Putamen (tissue), 1 donor: ENCODE data around the gene TSPAN4.

ENCODE experiments used
- DNase-seq: peaks from one replicate; pipeline ENCODE4 v3.0.0-alpha.2; 2016; ENCODE audit warnings: low spot score

TSPAN4 gene

DNA sequence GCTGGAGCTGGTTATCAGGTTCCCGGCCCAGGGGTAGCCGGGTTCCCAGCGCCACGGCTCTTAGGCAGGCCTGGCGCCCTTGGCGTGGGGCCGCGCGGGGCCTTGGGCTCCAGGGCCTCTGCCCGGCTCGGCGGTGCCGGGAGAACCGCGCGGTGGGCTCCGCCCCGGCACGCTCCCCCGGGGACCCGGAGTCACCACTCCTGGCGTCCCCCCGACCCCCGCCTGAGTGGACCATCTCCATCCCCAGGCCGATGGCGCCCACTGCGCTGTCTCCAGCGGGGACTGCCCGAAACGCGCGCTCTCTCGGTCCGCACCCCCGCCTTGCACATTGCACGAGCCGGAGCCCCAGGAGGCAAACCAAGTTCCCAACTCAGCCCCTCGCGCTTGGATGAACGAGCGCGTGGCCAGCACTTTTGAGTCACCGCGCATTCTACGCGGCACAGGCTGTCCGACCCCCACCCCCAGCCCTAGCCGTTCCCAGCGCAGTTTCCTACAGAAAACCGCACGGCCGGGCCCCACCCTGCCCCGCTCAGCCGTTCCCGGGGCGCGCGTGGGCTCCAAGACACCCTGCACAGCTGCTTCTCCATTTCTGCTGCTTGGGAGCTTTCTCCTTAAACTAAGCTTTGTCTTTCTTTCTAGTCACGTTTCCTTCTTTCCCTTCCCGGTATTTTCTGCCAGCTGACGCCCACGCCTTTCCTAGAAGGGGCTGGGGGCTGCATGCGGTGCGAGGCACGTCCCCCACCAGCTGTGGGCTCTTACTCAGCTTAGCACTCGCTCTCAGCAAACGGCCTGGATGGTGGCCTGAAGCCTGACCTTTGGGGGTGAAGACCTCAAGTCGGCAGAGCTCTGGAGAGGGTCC lies 68.6 kb downstream of the TSPAN4 start:
- no peak for DNase-seq

DNA sequence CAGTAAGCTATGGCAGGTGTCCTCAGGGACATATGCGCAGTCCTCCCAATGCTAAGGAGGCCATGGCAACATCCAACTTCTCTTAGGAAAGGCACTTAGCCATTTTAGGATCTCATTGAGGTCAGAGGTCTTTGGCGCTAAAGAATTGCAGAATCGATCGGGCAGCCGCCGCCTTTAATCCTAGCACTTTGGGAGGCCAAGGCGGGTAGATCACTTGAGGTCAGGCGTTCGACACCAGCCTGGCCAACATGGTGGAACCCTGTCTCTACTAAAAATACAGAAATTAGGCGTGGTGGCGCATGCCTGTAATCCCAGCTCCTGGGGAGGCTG lies 69.2 kb downstream of the TSPAN4 start:
- no peak for DNase-seq

- DNase-seq: no peak
These were observed 69.6 kb downstream of the TSPAN4 start for GRCh38 chr11:912266-912665.

DNA sequence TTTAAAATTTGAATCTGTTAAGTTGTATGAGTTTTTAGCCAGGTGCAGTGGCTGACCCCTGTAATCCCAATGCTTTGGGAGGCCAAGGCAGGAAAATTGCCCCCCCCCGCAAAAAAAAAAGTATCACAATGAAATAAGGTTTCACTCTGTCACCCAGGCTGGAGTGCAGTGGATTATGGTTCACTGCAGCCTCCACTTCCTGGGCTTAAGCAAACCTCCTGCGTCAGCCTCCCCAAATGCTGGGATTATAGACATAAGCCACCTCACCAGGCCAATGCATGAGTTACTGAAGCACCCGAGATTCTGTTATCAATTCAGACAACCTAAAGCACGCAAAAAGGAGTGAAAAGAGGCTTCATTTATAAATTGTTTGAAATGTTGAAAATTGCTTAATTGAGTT lies 70.4 kb downstream of the TSPAN4 start:
- DNase-seq: no peak

DNA sequence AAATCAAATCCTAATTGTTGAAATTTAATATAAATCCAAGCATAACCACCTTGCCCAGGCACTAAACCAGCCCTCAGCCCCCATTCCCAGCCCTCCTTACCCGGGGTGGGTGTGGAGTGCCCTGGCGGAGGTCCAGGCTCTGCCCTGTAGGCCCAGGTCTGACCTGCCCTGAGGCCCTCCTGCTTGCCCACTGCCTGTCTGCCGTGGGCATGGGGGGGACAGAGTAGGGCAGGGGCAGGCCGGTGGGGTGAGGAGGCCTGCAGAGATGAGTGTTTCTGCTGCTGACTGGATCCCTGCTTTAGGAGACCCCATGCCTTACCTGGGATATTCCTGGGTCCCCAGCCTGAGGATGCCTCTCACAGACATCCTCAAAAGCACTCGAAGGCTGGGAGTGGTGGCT lies 71.6 kb downstream of the TSPAN4 start:
- no peak for DNase-seq

GRCh38 chr11:914747-915501 lies 72.3 kb downstream of the TSPAN4 start:
- no peak for DNase-seq
